Left lung (tissue), 10 donors: ENCODE measurements around the gene GSX2. TPM values are rescaled to one million over a fixed set of nuclear protein-coding genes. Genes with fewer than 3 reads are reported as not detected.

Experiments
- ATAC-seq: fragments of 200-7000 bp; cut with Tn5 transposase; one replicate; pipeline ENCODE4 v1.9.1; 2020; ENCODE audit warnings: moderate library complexity
- DNase-seq, 4 donors: peaks; one replicate each; pipeline ENCODE4 v3.0.0-alpha.2; 2013 to 2020
- H3K27ac ChIP-seq, 2 donors: fragments of 200-600 bp; sonication (generic) in 1 of 2; one replicate each; pipeline versions ENCODE4 v1.5.0 to v1.8.0; 2020 to 2021
- H3K27me3 ChIP-seq, 2 donors: fragments of 200-600 bp; sonication (generic) in 1 of 2; one replicate each; pipeline versions ENCODE4 v1.5.0 to v1.8.0; 2020 to 2021
- H3K36me3 ChIP-seq, 2 donors: fragments of 200-600 bp; sonication (generic) in 1 of 2; one replicate each; pipeline versions ENCODE4 v1.5.0 to v1.8.0; 2020 to 2021
- H3K4me1 ChIP-seq, 2 donors: fragments of 200-600 bp; one replicate each; pipeline ENCODE4 v1.8.0; 2021
- H3K4me3 ChIP-seq, 2 donors: fragments of 200-600 bp; sonication (generic) in 1 of 2; one replicate each; pipeline versions ENCODE4 v1.5.0 to v1.8.0; 2020 to 2021; ENCODE audit warnings: mild to moderate bottlenecking in 1 of 2
- H3K9me3 ChIP-seq, 2 donors: fragments of 200-600 bp; sonication (generic) in 1 of 2; one replicate each; pipeline versions ENCODE4 v1.5.0 to v1.8.0; 2020 to 2021
- CTCF ChIP-seq, 2 donors: fragments of 200-600 bp; sonication (generic) in 1 of 2; IDR thresholded peaks; one replicate each; pipeline versions ENCODE4 v1.5.0 to v1.8.0; 2021; ENCODE audit warnings: antibody characterized with exemption in 2 of 2
- intact Hi-C, 2 donors: fragments of 100-400 bp; cut with DNase I; formaldehyde crosslinking; loops; one replicate each; pipeline versions ENCODE4 v1.11.2 to v1.14.2; 2022
- polyA plus RNA-seq, 6 donors: library from polyadenylated mRNA; unstranded; fragments of 120-200 nt; gene quantifications; one replicate each; pipeline ENCODE4 v1.2.1, GENCODE V29; 2013; ENCODE audit not compliant: insufficient read length in 6 of 6
- total RNA-seq, 2 donors: library from RNA; stranded (reverse); fragmentation: NEBNext Ultra II Directional; extraction: Animal tissue kit (Norgen Biotek cat#: 25700); gene quantifications; one replicate each; pipeline ENCODE4 v1.2.1, GENCODE V29; 2021
- donor health status: DM: no; HTN: yes; CAD: no.
- donor health status: DM: no; HTN: no; CAD: no.

Gene GSX2
- total and polyA plus RNA-seq, 8 donors, result not detected

- ATAC-seq (no peak), DNase-seq (no peak)
- TF ChIP-seq CTCF (IDR thresholded peaks at IDR 0.05), result no peak
- Histone ChIP-seq H3K9me3 (no peaks in the 10 kb centered on the region), H3K4me3 (no peak overlapping the region), H3K27me3 (peaks cover 94 to 100% of the 10 kb centered on the region in 2 donors), H3K36me3 (no peaks in the 10 kb centered on the region), H3K27ac (no peak overlapping the region), H3K4me1 (peaks cover 19 to 34% of the 10 kb centered on the region in 2 donors)
- intact Hi-C loops, result no loop called here
Measured at GRCh38 chr4:54096295-54096962, 3.5 kb upstream of the GSX2 start.

DNA sequence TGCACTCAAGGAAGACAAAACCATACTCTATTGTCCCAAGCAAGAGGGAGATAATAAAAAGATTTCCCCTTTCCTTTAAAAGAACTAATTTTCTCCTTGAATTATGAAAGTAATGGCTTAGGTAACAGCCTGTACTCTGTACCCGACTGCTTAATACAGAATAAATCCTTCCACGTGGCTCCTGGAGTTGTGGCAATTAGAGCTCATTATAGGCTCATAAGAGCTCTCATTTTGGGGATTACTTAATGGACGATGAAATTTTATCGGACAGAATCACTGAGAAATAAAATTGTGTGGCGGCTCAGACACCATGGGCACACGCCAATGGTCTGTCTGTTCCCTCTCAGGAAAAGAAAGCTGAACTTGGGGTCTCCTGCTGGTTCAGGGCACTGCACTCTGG, 2.8 kb upstream of the GSX2 start:
- H3K36me3 ChIP-seq, result no peaks in the 10 kb centered on the region
- H3K4me1 ChIP-seq, result peaks cover 16 to 27% of the 10 kb centered on the region in 2 donors
- TF ChIP-seq CTCF (IDR thresholded peaks at IDR 0.05), result no peak
- no peaks in the 10 kb centered on the region for H3K9me3 ChIP-seq
- DNase-seq, result no peak
- H3K27me3 ChIP-seq, result peaks cover 99 to 100% of the 10 kb centered on the region in 2 donors
- intact Hi-C loops, result no loop called here
- H3K27ac ChIP-seq, result no peak overlapping the region
- no peak for ATAC-seq
- no peak overlapping the region for H3K4me3 ChIP-seq

- no peak for DNase-seq
- peaks cover 99 to 100% of the 10 kb centered on the region in 2 donors for H3K27me3 ChIP-seq
- no peaks in the 10 kb centered on the region for H3K36me3 ChIP-seq
- H3K4me1 ChIP-seq, result peaks cover 12 to 22% of the 10 kb centered on the region in 2 donors
- intact Hi-C loops, result no loop called here
- H3K9me3 ChIP-seq, result no peaks in the 10 kb centered on the region
- no peak for ATAC-seq
- H3K27ac ChIP-seq, result no peak overlapping the region
- no peak for TF ChIP-seq CTCF (IDR thresholded peaks at IDR 0.05)
- no peak overlapping the region for H3K4me3 ChIP-seq
Measured at GRCh38 chr4:54098375-54098774, 1.6 kb upstream of the GSX2 start.

DNA sequence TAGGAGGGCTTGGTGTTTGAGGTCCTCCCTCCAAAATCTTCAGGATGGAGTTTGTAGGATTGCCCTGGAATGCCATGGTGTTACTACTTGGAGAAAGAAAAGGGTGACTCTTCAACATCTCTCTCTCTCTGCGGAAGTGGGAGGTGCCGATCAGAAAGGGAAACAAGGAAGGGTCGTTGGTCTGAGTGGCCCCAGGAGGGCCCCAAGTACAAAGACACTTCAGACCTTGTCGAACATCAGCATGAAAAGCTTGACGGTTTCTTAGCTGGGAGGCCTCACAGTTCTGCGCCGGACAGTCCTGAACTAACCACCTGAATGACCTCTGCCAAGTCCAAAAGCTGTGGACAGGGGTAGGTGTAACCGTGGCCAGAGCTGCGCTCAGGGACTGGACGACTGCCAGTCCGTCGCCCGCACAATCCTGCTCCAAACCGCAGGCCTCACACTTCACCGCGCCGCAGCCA, 646 bp upstream of the GSX2 start:
- H3K4me1 ChIP-seq, result peaks cover 12 to 28% of the 10 kb centered on the region in 2 donors
- H3K4me3 ChIP-seq, result no peak overlapping the region
- H3K27me3 ChIP-seq, result peaks cover 98 to 100% of the 10 kb centered on the region in 2 donors
- TF ChIP-seq CTCF (IDR thresholded peaks at IDR 0.05), result no peak
- H3K9me3 ChIP-seq, result no peaks in the 10 kb centered on the region
- ATAC-seq (no peak), DNase-seq (no peak)
- no peaks in the 10 kb centered on the region for H3K36me3 ChIP-seq
- intact Hi-C loops, result no loop called here
- no peak overlapping the region for H3K27ac ChIP-seq

DNA sequence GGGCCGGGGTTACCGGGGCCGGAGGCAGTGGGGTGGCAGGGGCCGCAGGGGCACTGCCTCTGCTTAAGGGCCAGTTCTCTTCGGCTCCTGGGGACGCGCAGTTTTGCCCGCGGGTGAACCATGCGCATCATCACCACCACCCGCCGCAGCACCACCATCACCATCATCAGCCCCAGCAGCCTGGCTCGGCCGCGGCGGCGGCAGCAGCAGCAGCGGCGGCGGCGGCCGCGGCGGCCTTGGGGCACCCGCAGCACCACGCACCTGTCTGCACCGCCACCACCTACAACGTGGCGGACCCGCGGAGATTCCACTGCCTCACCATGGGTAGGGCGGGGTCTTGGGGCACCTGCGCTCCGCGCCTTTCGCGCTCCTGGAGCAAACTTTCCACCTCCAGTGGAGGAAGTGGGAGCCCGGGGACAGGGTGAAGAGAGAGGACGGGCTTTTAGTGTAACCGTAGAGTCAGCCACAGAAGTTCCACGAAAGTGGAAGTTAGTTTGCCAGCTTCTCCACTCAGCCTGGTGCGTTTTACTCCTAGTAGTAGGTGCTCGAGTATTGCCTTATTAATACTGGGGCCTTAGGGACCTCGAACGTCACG, 729 bp downstream of the GSX2 start:
- Histone ChIP-seq H3K4me3 (no peak overlapping the region), H3K9me3 (no peaks in the 10 kb centered on the region), H3K4me1 (peaks cover 12 to 30% of the 10 kb centered on the region in 2 donors), H3K36me3 (no peaks in the 10 kb centered on the region), H3K27ac (no peak overlapping the region), H3K27me3 (peaks cover 98 to 100% of the 10 kb centered on the region in 2 donors)
- ATAC-seq (no peak), DNase-seq (no peak)
- intact Hi-C loops, result no loop called here
- no peak for TF ChIP-seq CTCF (IDR thresholded peaks at IDR 0.05)
